Measurements from ENCODE around the gene USF3.

Gene USF3

GRCh38 chr3:113697500-113698090 lies 1.2 kb upstream of the USF3 start:
- DNase-seq (ENCODE audit: low read depth) = no peak
- H3K4me3 ChIP-seq (ENCODE audit: low read depth, low read length) = peak overlapping the region; percentile 80

GRCh38 chr3:113696658-113697499 lies 437 bp upstream of the USF3 start:
- no peak for TF ChIP-seq CTCF (IDR thresholded peaks at IDR 0.05; ENCODE audit: insufficient read depth, low read depth, low read length, missing control alignments)
- H3K4me3 ChIP-seq (ENCODE audit: low read depth, low read length) = peak overlapping the region; percentile 80
- DNase-seq (ENCODE audit: low read depth) = peak; percentile 100

More at GRCh38 chr3:113697500-113698090, 1.2 kb upstream of the USF3 start:
- no peak for TF ChIP-seq CTCF (IDR thresholded peaks at IDR 0.05; ENCODE audit: insufficient read depth, low read depth, low read length, missing control alignments)

GRCh38 chr3:113695431-113695785 lies 1.0 kb downstream of the USF3 start:
- H3K4me3 ChIP-seq (ENCODE audit: low read depth, low read length) = peak overlapping the region; percentile 63
- no peak for TF ChIP-seq CTCF (IDR thresholded peaks at IDR 0.05; ENCODE audit: insufficient read depth, low read depth, low read length, missing control alignments)
- DNase-seq (ENCODE audit: low read depth) = peak; percentile 10

GRCh38 chr3:113690482-113690881 lies 6.0 kb downstream of the USF3 start:
- DNase-seq (ENCODE audit: low read depth) = no peak
- H3K4me3 ChIP-seq (ENCODE audit: low read depth, low read length) = no peak overlapping the region
- no peak for TF ChIP-seq CTCF (IDR thresholded peaks at IDR 0.05; ENCODE audit: insufficient read depth, low read depth, low read length, missing control alignments)

- H3K4me3 ChIP-seq (ENCODE audit: low read depth, low read length) = no peak overlapping the region
- no peak for TF ChIP-seq CTCF (IDR thresholded peaks at IDR 0.05; ENCODE audit: insufficient read depth, low read depth, low read length, missing control alignments)
- DNase-seq (ENCODE audit: low read depth) = no peak
These were observed 10.3 kb downstream of the USF3 start for GRCh38 chr3:113685956-113686721.

GRCh38 chr3:113685124-113685523 lies 11.3 kb downstream of the USF3 start:
- no peak for DNase-seq (ENCODE audit: low read depth)
- H3K4me3 ChIP-seq (ENCODE audit: low read depth, low read length) = no peak overlapping the region
- TF ChIP-seq CTCF (IDR thresholded peaks at IDR 0.05; ENCODE audit: insufficient read depth, low read depth, low read length, missing control alignments) = no peak
